Transverse colon (tissue), 4 donors: ENCODE results near the gene MYLK. TPM values are rescaled to one million over a fixed set of nuclear protein-coding genes. Genes with fewer than 3 reads are reported as not detected.
A peak's percentile ranks its signal among the peaks of the same experiment; 100 is the strongest.

Experiments
- DNase-seq: peaks from one replicate; pipeline ENCODE4 v3.0.0-alpha.2; 2019
- H3K27ac ChIP-seq, 4 donors: fragments of 200-600 bp; sonication (generic); 2 replicates each; pipeline ENCODE4 v1.5.1; 2016 to 2018; ENCODE audit warnings: inconsistent platforms in 4 of 4
- H3K27me3 ChIP-seq: fragments of 200-600 bp; sonication (generic); 2 replicates; pipeline ENCODE4 v1.5.1; 2017; ENCODE audit warnings: inconsistent platforms
- H3K36me3 ChIP-seq, 4 donors: fragments of 200-600 bp; sonication (generic); 2 replicates each; pipeline ENCODE4 v1.5.1; 2017 to 2019; ENCODE audit warnings: inconsistent platforms in 4 of 4
- H3K4me1 ChIP-seq, 4 donors: fragments of 200-600 bp; sonication (generic); 2 replicates each; pipeline ENCODE4 v1.5.1; 2017 to 2020; ENCODE audit warnings: inconsistent platforms in 4 of 4
- H3K4me3 ChIP-seq, 4 donors: fragments of 200-600 bp; sonication (generic); 1 replicate in 1 of 4; 2 replicates in 3 of 4; pipeline versions ENCODE4 v1.5.1 to v1.6.1; 2017 to 2019; ENCODE audit warnings: inconsistent platforms in 4 of 4
- H3K9me3 ChIP-seq, 2 donors: fragments of 200-600 bp; sonication (generic); 2 replicates each; pipeline ENCODE4 v1.5.1; 2017 to 2019; ENCODE audit warnings: inconsistent platforms in 2 of 2
- EP300 ChIP-seq: sonication (generic); formaldehyde crosslinking; IDR thresholded peaks from one replicate; pipeline ENCODE4 v1.6.1; 2017; ENCODE audit warnings: antibody characterized with exemption, low read depth
- POLR2A ChIP-seq: fragments of 450-650 bp; IDR thresholded peaks from one replicate; pipeline ENCODE4 v1.6.1; 2016; ENCODE audit warnings: antibody characterized with exemption, mild to moderate bottlenecking, moderate library complexity
- POLR2AphosphoS5 ChIP-seq, 3 donors: sonication (generic); formaldehyde crosslinking; IDR thresholded peaks; one replicate each; pipeline ENCODE4 v1.6.1; 2016; ENCODE audit warnings: antibody characterized with exemption in 3 of 3
- WGBS, 2 donors: methylation state at CpG; one replicate each; pipeline ENCODE4 v1.1.5; 2018; ENCODE audit warnings: low coverage in 1 of 2; 5-methylcytosine and 5-hydroxymethylcytosine counted together
- in situ Hi-C, 4 donors: fragments of 200-750 bp; cut with MboI; loops; one replicate each; pipeline versions ENCODE4 v1.15.0 to v1.15.1; 2017; ENCODE audit warnings: low sequenced_read_pairs in 3 of 4, low pct_ligation_motif_present in 1 of 4, low pct_unique_long_range_greater_than_20kb in 1 of 4
- intact Hi-C: fragments of 100-400 bp; cut with DNase I; formaldehyde crosslinking; loops from one replicate; pipeline ENCODE4 v1.15.1; 2023; ENCODE audit warnings: low total_unique reads
- total RNA-seq, 4 donors: library from RNA; depleted of rRNA; stranded (reverse); fragments of >200 nt; gene quantifications; one replicate each; pipeline ENCODE4 v1.1.0, GENCODE V29; 2016
- TF ChIP-seq, protein P1 (sequence below), 5 experiments: fragments of 200-600 bp in 3 of 5; fragments of 450-650 bp in 2 of 5; sonication (generic) in 3 of 5; IDR thresholded peaks; 1 replicate in 2 of 5; 2 replicates in 3 of 5; pipeline ENCODE4 v1.5.1; 2016 to 2017; ENCODE audit warnings: antibody characterized with exemption in 5 of 5, inconsistent platforms in 3 of 5, mild to moderate bottlenecking in 2 of 5, moderate library complexity in 1 of 5

Gene MYLK
- total RNA-seq, 4 donors from 2014 or later = 230 to 527 (median 349) TPM

- peaks cover 54 to 84% (median 55%) of the 10 kb centered on the region in 4 donors for H3K4me1 ChIP-seq
- peak; percentile 42 for DNase-seq
- H3K36me3 ChIP-seq = peaks cover 0 to 6% (median 0%) of the 10 kb centered on the region in 4 donors
- TF ChIP-seq POLR2A = no peak
- TF ChIP-seq POLR2AphosphoS5 (IDR thresholded peaks at IDR 0.05) = peak; percentile 68 to 84 (median 83)
- TF ChIP-seq EP300 = peak; percentile 71
- peak overlapping the region; percentile 76 to 90 (median 82) for H3K27ac ChIP-seq
- WGBS, 2 donors = 57 to 82% methylated on average over 1 of the region's 1 CpG
- in situ Hi-C loops = loop anchor here in 1 of 4 donors (10.0 kb wide), 1 partner anchor 56 kb away; no protein-coding TSS in a partner anchor
- H3K9me3 ChIP-seq = no peaks in the 10 kb centered on the region
- no peak overlapping the region for H3K4me3 ChIP-seq
- H3K27me3 ChIP-seq = no peaks in the 10 kb centered on the region
- intact Hi-C loops = no loop called here
These were observed 225.3 kb downstream of the MYLK start for GRCh38 chr3:123658852-123659206.

- DNase-seq = peak; percentile 52
- WGBS, 2 donors = 77 to 100% methylated on average over 1 of the region's 1 CpG
- in situ Hi-C loops (loop anchor here in 1 of 4 donors (10.0 kb wide), 1 partner anchor 57 kb away; no protein-coding TSS in a partner anchor), intact Hi-C loops (no loop called here)
- Histone ChIP-seq H3K36me3 (peaks cover 0 to under 1% (median 0%) of the 10 kb centered on the region in 4 donors), H3K27ac (peak overlapping the region; percentile 76 to 90 (median 82)), H3K4me1 (peaks cover 58 to 89% (median 60%) of the 10 kb centered on the region in 4 donors), H3K9me3 (no peaks in the 10 kb centered on the region), H3K27me3 (no peaks in the 10 kb centered on the region), H3K4me3 (no peak overlapping the region)
- TF ChIP-seq POLR2A = no peak
- TF ChIP-seq POLR2AphosphoS5 (IDR thresholded peaks at IDR 0.05) = peak; percentile 18 to 54 (median 51)
These were observed 225.8 kb downstream of the MYLK start for GRCh38 chr3:123658118-123658851.

GRCh38 chr3:123657568-123657967 lies 226.6 kb downstream of the MYLK start:
- in situ Hi-C loops (loop anchor here in 1 of 4 donors (10.0 kb wide), 1 partner anchor 57 kb away; no protein-coding TSS in a partner anchor), intact Hi-C loops (no loop called here)
- Histone ChIP-seq H3K9me3 (no peaks in the 10 kb centered on the region), H3K27me3 (no peaks in the 10 kb centered on the region), H3K4me3 (no peak overlapping the region), H3K27ac (peak overlapping the region; percentile 76 to 90 (median 82)), H3K4me1 (peaks cover 58 to 96% (median 68%) of the 10 kb centered on the region in 4 donors), H3K36me3 (no peaks in the 10 kb centered on the region)
- WGBS, 2 donors = 29 to 30% methylated on average over 3 to 6 of the region's 6 CpGs
- TF ChIP-seq POLR2AphosphoS5 (IDR thresholded peaks at IDR 0.05) (peak in 2 of 3 donors; percentile 23 to 52), EP300 (no peak), POLR2A (no peak)
- TF ChIP-seq, protein P1, sequence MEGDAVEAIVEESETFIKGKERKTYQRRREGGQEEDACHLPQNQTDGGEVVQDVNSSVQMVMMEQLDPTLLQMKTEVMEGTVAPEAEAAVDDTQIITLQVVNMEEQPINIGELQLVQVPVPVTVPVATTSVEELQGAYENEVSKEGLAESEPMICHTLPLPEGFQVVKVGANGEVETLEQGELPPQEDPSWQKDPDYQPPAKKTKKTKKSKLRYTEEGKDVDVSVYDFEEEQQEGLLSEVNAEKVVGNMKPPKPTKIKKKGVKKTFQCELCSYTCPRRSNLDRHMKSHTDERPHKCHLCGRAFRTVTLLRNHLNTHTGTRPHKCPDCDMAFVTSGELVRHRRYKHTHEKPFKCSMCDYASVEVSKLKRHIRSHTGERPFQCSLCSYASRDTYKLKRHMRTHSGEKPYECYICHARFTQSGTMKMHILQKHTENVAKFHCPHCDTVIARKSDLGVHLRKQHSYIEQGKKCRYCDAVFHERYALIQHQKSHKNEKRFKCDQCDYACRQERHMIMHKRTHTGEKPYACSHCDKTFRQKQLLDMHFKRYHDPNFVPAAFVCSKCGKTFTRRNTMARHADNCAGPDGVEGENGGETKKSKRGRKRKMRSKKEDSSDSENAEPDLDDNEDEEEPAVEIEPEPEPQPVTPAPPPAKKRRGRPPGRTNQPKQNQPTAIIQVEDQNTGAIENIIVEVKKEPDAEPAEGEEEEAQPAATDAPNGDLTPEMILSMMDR (IDR thresholded peaks at IDR 0.05) = no peak
- peak; percentile 35 for DNase-seq

DNA sequence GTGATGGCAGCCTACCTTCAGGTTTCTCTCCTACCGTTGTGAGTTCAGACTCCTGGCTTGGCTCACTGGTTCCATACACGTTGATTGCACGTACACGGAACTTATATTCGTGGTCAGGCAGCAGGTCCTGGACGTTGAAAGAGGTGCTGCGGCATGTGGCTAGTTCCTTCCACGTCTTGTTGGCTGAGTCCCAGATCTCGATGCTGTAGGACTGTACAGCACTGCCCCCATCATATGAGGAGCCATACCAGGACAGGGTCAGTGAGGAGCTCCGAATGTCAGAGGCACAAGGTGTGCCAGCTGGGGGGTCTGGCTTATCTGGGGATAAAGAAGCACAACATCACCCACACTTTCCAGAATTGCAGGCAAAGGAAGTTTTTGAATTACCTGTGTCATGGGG lies 227.0 kb downstream of the MYLK start:
- H3K36me3 ChIP-seq = no peaks in the 10 kb centered on the region
- H3K27ac ChIP-seq = peak overlapping the region; percentile 76 to 90 (median 82)
- peak; percentile 37 for DNase-seq
- H3K4me1 ChIP-seq = peaks cover 58 to 99% (median 69%) of the 10 kb centered on the region in 4 donors
- no peaks in the 10 kb centered on the region for H3K9me3 ChIP-seq
- intact Hi-C loops = no loop called here
- in situ Hi-C loops = loop anchor here in 1 of 4 donors (10.0 kb wide), 1 partner anchor 58 kb away; no protein-coding TSS in a partner anchor
- H3K27me3 ChIP-seq = no peaks in the 10 kb centered on the region
- TF ChIP-seq POLR2AphosphoS5 (IDR thresholded peaks at IDR 0.05) = no peak
- TF ChIP-seq, protein P1 (IDR thresholded peaks at IDR 0.05) = peak in 1 of 5 experiments; percentile 6
- no peak for TF ChIP-seq POLR2A
- WGBS, 2 donors = 57 to 65% methylated on average over 5 to 10 of the region's 10 CpGs
- H3K4me3 ChIP-seq = no peak overlapping the region

- Histone ChIP-seq H3K4me1 (peaks cover 57 to 95% (median 65%) of the 10 kb centered on the region in 4 donors), H3K27me3 (no peaks in the 10 kb centered on the region), H3K27ac (peak overlapping the region; percentile 76 to 90 (median 82)), H3K4me3 (no peak overlapping the region), H3K9me3 (no peaks in the 10 kb centered on the region), H3K36me3 (no peaks in the 10 kb centered on the region)
- in situ Hi-C loops = loop anchor here in 1 of 4 donors (10.0 kb wide), 1 partner anchor 58 kb away; no protein-coding TSS in a partner anchor
- TF ChIP-seq EP300 = no peak
- TF ChIP-seq, protein P1 (IDR thresholded peaks at IDR 0.05) = peak in 2 of 5 experiments; percentile 11 to 13
- WGBS, 2 donors = 79 to 81% methylated on average over 2 of the region's 2 CpGs
- intact Hi-C loops = no loop called here
- DNase-seq = no peak
These were observed 227.4 kb downstream of the MYLK start for GRCh38 chr3:123656691-123657090.
